ENCODE results near the gene RBM38.

Gene RBM38

GRCh38 chr20:57443349-57444265 lies 52.4 kb downstream of the RBM38 start:
- no peaks in the 10 kb centered on the region for H3K9me3 ChIP-seq (ENCODE audit: insufficient read depth, low read depth, low read length)
- no peaks in the 10 kb centered on the region for H3K4me1 ChIP-seq (ENCODE audit: insufficient read depth, low read length)

GRCh38 chr20:57444394-57445048 lies 53.3 kb downstream of the RBM38 start:
- no peaks in the 10 kb centered on the region for H3K27me3 ChIP-seq (ENCODE audit: insufficient read depth, low read length)
- no peak overlapping the region for H3K9ac ChIP-seq (ENCODE audit: low read depth, low read length)
- no peaks in the 10 kb centered on the region for H3K9me3 ChIP-seq (ENCODE audit: insufficient read depth, low read depth, low read length)
- no peak overlapping the region for H3K4me3 ChIP-seq (ENCODE audit: low read length)
- no peaks in the 10 kb centered on the region for H3K36me3 ChIP-seq (ENCODE audit: insufficient read depth, low read depth, low read length)
- no peak overlapping the region for H3K27ac ChIP-seq (ENCODE audit: low read length)
- no peaks in the 10 kb centered on the region for H3K4me1 ChIP-seq (ENCODE audit: insufficient read depth, low read length)

More at GRCh38 chr20:57443349-57444265, 52.4 kb downstream of the RBM38 start:
- no peak overlapping the region for H3K9ac ChIP-seq (ENCODE audit: low read depth, low read length)
- no peaks in the 10 kb centered on the region for H3K27me3 ChIP-seq (ENCODE audit: insufficient read depth, low read length)
- H3K27ac ChIP-seq (ENCODE audit: low read length): no peak overlapping the region
- H3K4me3 ChIP-seq (ENCODE audit: low read length): no peak overlapping the region
- H3K36me3 ChIP-seq (ENCODE audit: insufficient read depth, low read depth, low read length): no peaks in the 10 kb centered on the region

DNA sequence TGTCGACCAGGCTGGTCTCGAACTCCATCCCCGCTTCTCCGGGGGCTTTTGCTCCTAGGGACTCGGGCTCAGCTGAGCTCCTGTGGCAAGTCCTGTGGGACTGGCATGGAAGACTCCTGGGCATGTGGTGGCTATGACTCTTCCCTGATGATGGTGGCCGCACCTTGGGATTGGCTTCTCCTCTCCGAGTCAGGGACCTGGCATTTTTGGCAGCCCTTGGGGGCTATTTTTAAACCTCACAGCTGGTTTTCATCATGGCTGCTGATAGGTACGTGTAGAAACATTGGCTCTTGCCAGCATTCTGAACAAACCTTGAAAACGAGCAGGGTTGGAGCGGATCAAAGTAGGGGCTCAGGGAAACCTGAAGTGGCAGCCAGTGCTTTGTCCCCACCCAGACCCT lies 54.1 kb downstream of the RBM38 start:
- Histone ChIP-seq H3K36me3 (ENCODE audit: insufficient read depth, low read depth, low read length) (no peaks in the 10 kb centered on the region), H3K27me3 (ENCODE audit: insufficient read depth, low read length) (no peaks in the 10 kb centered on the region), H3K9me3 (ENCODE audit: insufficient read depth, low read depth, low read length) (no peaks in the 10 kb centered on the region), H3K4me3 (ENCODE audit: low read length) (no peak overlapping the region), H3K4me1 (ENCODE audit: insufficient read depth, low read length) (no peaks in the 10 kb centered on the region), H3K27ac (ENCODE audit: low read length) (no peak overlapping the region), H3K9ac (ENCODE audit: low read depth, low read length) (no peak overlapping the region)

DNA sequence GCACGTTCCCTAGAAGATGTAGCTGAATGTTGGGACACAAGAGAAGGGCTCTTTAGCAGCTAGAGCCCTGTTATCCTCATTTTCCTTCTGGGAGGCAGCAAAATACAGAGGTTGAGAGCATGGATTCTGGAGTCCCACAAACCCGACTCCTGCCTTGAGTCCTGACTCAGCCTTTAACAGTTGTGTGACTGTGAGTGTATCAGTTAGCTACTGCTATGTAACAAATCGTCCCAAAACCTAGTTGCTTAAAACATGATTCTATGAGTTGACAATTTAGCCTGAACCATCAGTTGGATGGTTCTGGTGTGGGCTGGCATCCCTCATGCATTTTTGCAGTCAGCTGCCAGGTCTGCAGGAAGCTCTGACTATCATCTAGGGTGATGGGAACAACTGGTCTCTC lies 54.6 kb downstream of the RBM38 start:
- no peak overlapping the region for H3K27ac ChIP-seq (ENCODE audit: low read length)
- no peaks in the 10 kb centered on the region for H3K4me1 ChIP-seq (ENCODE audit: insufficient read depth, low read length)
- no peak overlapping the region for H3K4me3 ChIP-seq (ENCODE audit: low read length)
- H3K36me3 ChIP-seq (ENCODE audit: insufficient read depth, low read depth, low read length): no peaks in the 10 kb centered on the region
- no peak overlapping the region for H3K9ac ChIP-seq (ENCODE audit: low read depth, low read length)
- no peaks in the 10 kb centered on the region for H3K9me3 ChIP-seq (ENCODE audit: insufficient read depth, low read depth, low read length)
- H3K27me3 ChIP-seq (ENCODE audit: insufficient read depth, low read length): no peaks in the 10 kb centered on the region

- Histone ChIP-seq H3K36me3 (ENCODE audit: insufficient read depth, low read depth, low read length) (no peaks in the 10 kb centered on the region), H3K27me3 (ENCODE audit: insufficient read depth, low read length) (no peaks in the 10 kb centered on the region), H3K9me3 (ENCODE audit: insufficient read depth, low read depth, low read length) (no peaks in the 10 kb centered on the region), H3K27ac (ENCODE audit: low read length) (no peak overlapping the region), H3K9ac (ENCODE audit: low read depth, low read length) (no peak overlapping the region), H3K4me1 (ENCODE audit: insufficient read depth, low read length) (no peaks in the 10 kb centered on the region), H3K4me3 (ENCODE audit: low read length) (no peak overlapping the region)
Measured at GRCh38 chr20:57448764-57449354, 57.7 kb downstream of the RBM38 start.

DNA sequence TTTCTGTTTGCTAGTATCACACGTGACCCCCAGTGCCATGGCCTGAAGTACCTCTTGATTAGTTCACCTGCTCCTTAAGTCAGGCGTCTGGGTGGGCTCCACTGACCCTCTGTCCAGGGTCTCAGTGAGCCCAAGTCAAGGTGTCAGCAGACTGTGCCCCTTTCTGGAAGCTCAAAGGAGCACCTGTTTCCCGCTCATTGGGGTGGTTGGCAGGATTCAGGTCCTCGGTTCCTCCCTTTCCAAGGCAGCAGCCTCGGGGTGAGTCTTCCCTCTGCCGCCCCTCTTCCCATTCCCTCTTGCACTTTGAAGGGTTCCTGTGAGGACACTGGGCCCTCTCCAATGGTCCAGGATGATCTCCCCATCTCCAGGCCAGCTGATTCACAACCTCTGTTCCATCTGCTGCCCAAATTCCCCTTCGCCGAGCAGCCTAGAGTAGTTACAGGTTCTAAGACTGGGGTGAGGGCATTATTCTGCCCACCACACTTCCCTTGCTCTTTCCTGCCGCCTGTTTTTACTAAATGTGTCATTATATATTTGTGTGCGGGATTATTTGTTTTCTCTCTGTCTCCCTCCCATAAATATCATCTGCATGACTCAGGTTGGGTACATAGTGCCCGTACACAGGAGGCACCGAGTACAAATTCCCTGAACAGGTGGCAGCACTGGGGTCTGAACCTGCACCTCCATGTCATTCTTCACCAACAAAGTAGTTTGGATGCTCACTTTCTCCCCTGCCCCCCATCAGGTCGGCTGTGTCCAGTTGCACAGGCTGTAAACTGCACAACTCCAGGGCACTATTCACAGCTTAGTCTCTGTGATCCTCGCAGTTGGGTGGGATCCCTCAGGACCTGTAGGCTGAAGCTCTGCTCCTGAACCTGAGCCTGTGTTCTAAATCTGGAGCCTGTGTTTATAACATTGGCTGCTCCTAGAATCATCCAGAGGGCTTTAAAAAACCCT lies 58.5 kb downstream of the RBM38 start:
- no peaks in the 10 kb centered on the region for H3K36me3 ChIP-seq (ENCODE audit: insufficient read depth, low read depth, low read length)
- H3K9me3 ChIP-seq (ENCODE audit: insufficient read depth, low read depth, low read length): no peaks in the 10 kb centered on the region
- H3K27me3 ChIP-seq (ENCODE audit: insufficient read depth, low read length): no peaks in the 10 kb centered on the region
- H3K9ac ChIP-seq (ENCODE audit: low read depth, low read length): no peak overlapping the region
- H3K27ac ChIP-seq (ENCODE audit: low read length): no peak overlapping the region
- H3K4me1 ChIP-seq (ENCODE audit: insufficient read depth, low read length): no peaks in the 10 kb centered on the region
- no peak overlapping the region for H3K4me3 ChIP-seq (ENCODE audit: low read length)

GRCh38 chr20:57450419-57450818 lies 59.2 kb downstream of the RBM38 start:
- no peaks in the 10 kb centered on the region for H3K36me3 ChIP-seq (ENCODE audit: insufficient read depth, low read depth, low read length)
- no peak overlapping the region for H3K27ac ChIP-seq (ENCODE audit: low read length)
- H3K9ac ChIP-seq (ENCODE audit: low read depth, low read length): no peak overlapping the region
- no peaks in the 10 kb centered on the region for H3K4me1 ChIP-seq (ENCODE audit: insufficient read depth, low read length)
- H3K27me3 ChIP-seq (ENCODE audit: insufficient read depth, low read length): no peaks in the 10 kb centered on the region
- H3K4me3 ChIP-seq (ENCODE audit: low read length): no peak overlapping the region
- no peaks in the 10 kb centered on the region for H3K9me3 ChIP-seq (ENCODE audit: insufficient read depth, low read depth, low read length)

- no peaks in the 10 kb centered on the region for H3K27me3 ChIP-seq (ENCODE audit: insufficient read depth, low read length)
- H3K9me3 ChIP-seq (ENCODE audit: insufficient read depth, low read depth, low read length): no peaks in the 10 kb centered on the region
- no peak overlapping the region for H3K4me3 ChIP-seq (ENCODE audit: low read length)
- H3K27ac ChIP-seq (ENCODE audit: low read length): no peak overlapping the region
- H3K9ac ChIP-seq (ENCODE audit: low read depth, low read length): no peak overlapping the region
- H3K36me3 ChIP-seq (ENCODE audit: insufficient read depth, low read depth, low read length): no peaks in the 10 kb centered on the region
- no peaks in the 10 kb centered on the region for H3K4me1 ChIP-seq (ENCODE audit: insufficient read depth, low read length)
Measured at GRCh38 chr20:57450931-57451330, 59.7 kb downstream of the RBM38 start.

- H3K4me1 ChIP-seq (ENCODE audit: insufficient read depth, low read length): no peaks in the 10 kb centered on the region
- no peak overlapping the region for H3K27ac ChIP-seq (ENCODE audit: low read length)
Measured at GRCh38 chr20:57451431-57451794, 60.2 kb downstream of the RBM38 start.

DNA sequence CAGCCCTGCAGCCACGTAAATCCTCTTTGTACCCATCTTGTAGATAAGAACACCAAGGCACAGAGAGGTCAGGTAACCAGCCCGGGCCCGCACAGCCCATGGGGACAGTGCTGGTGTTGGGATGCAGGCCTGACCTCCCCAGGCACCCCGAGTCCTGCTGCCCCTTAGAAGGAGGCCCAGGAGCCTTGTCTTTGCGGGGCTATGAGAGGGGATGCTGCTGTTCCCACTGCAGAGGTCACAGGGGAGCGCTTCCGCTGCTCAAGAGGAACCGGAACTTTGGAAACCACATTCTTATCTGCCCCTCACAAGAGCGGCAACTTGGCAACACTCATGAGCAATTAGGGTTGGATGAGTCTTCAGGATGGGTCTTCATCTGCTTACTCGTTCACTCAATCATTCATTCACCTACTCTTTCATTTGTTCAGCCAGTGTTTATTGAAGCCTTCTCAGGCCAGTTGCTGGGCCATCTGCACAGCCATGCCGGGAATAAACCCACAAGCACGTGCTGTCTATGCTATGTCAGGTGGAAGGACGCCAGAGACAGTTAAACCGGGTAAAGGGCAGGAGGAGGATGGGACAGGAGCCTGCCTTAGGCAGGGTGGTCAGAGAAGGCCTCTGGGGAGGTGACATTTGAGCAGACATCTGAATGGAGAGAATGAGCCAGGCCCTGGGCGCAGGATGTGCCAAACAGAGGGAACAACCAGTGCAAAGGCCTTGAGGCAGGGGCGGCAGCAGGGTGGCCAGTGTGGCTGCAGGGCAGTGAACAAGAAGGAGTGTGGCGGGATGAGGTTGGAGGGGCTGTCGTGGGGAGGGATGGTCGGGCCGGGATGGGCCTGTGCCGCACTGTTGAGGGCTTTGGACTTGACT lies 60.8 kb downstream of the RBM38 start:
- Histone ChIP-seq H3K4me1 (ENCODE audit: insufficient read depth, low read length) (no peaks in the 10 kb centered on the region), H3K4me3 (ENCODE audit: low read length) (no peak overlapping the region), H3K27ac (ENCODE audit: low read length) (no peak overlapping the region), H3K36me3 (ENCODE audit: insufficient read depth, low read depth, low read length) (no peaks in the 10 kb centered on the region), H3K9me3 (ENCODE audit: insufficient read depth, low read depth, low read length) (no peaks in the 10 kb centered on the region), H3K27me3 (ENCODE audit: insufficient read depth, low read length) (no peaks in the 10 kb centered on the region), H3K9ac (ENCODE audit: low read depth, low read length) (no peak overlapping the region)

More at GRCh38 chr20:57451431-57451794, 60.2 kb downstream of the RBM38 start:
- H3K27me3 ChIP-seq (ENCODE audit: insufficient read depth, low read length): no peaks in the 10 kb centered on the region
- H3K9ac ChIP-seq (ENCODE audit: low read depth, low read length): no peak overlapping the region
- H3K9me3 ChIP-seq (ENCODE audit: insufficient read depth, low read depth, low read length): no peaks in the 10 kb centered on the region
- no peak overlapping the region for H3K4me3 ChIP-seq (ENCODE audit: low read length)
- no peaks in the 10 kb centered on the region for H3K36me3 ChIP-seq (ENCODE audit: insufficient read depth, low read depth, low read length)

Data from iPS-20b (cell line).